ENCODE measurements around the gene C6orf47. TPM values are rescaled to one million over a fixed set of nuclear protein-coding genes. Genes with fewer than 3 reads are reported as not detected.

Gene C6orf47
- total RNA-seq, 4 donors from 2014 or later = 22.2 to 34.9 (median 26.8) TPM

- peaks cover 22 to 40% of the 10 kb centered on the region in 2 donors for H3K4me1 ChIP-seq
- ATAC-seq (no peak), DNase-seq (no peak)
- intact Hi-C loops (cut with DNase I; ENCODE audit: low total_unique reads) = loop anchor here (5.0 kb wide), 2 partner anchors 49 to 196 kb away; partner anchors contain the start of genes BAG6 and EHMT2
- peak overlapping the region; percentile 91 to 98 (median 96) for H3K27ac ChIP-seq
- no peak for TF ChIP-seq POLR2A (IDR thresholded peaks at IDR 0.05)
- TF ChIP-seq CTCF (IDR thresholded peaks at IDR 0.05 in 4 of 5, conservative IDR thresholded peaks at IDR 0.05 in 1 of 5) = no peak
- H3K27me3 ChIP-seq = no peaks in the 10 kb centered on the region
- peaks cover 0 to 26% of the 10 kb centered on the region in 2 donors for H3K36me3 ChIP-seq
- in situ Hi-C loops (cut with MboI; ENCODE audit: low sequenced_read_pairs in 4 of 4) = no loop called here
- no peak overlapping the region for H3K4me3 ChIP-seq
- no peaks in the 10 kb centered on the region for H3K9me3 ChIP-seq
Measured at GRCh38 chr6:31700740-31701401, 40.3 kb upstream of the C6orf47 start.

GRCh38 chr6:31697555-31697954, 37.0 kb upstream of the C6orf47 start:
- no peak for TF ChIP-seq CTCF (IDR thresholded peaks at IDR 0.05 in 4 of 5, conservative IDR thresholded peaks at IDR 0.05 in 1 of 5)
- TF ChIP-seq POLR2A (IDR thresholded peaks at IDR 0.05) = no peak
- peaks cover 19 to 37% of the 10 kb centered on the region in 2 donors for H3K4me1 ChIP-seq
- intact Hi-C loops (cut with DNase I; ENCODE audit: low total_unique reads) (no loop called here), in situ Hi-C loops (cut with MboI; ENCODE audit: low sequenced_read_pairs in 4 of 4) (loop anchor here in 1 of 4 donors (25.0 kb wide), 1 partner anchor 265 kb away; the partner anchor contains the start of genes DXO, NELFE and SKIC2)
- no peaks in the 10 kb centered on the region for H3K27me3 ChIP-seq
- H3K4me3 ChIP-seq = no peak overlapping the region
- peak overlapping the region in 1 of 4 donors; percentile 4 for H3K27ac ChIP-seq
- no peaks in the 10 kb centered on the region for H3K9me3 ChIP-seq
- DNase-seq (no peak), ATAC-seq (no peak)
- H3K36me3 ChIP-seq = peaks cover 0 to 59% of the 10 kb centered on the region in 2 donors

DNA sequence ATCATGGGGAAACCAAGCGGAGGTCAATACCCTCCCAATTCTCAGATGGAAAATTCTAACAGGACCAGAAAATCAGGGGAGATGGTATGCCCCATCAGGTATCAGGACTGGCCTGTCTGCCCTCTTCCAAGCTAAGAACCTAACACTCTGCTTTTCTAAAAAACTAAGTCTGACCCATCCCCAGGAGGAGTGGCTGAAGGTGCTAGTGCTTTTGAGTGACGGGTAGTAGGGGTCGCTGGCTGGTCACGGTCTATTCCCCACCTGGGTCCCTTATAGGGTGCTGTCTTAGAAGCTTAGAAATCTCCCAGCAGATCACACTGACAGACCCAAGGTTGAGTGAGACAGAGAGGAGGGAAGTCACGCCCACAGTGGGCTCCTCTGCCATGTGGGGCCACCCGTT, 33.0 kb upstream of the C6orf47 start:
- ATAC-seq (no peak), DNase-seq (no peak)
- H3K9me3 ChIP-seq = no peaks in the 10 kb centered on the region
- in situ Hi-C loops (cut with MboI; ENCODE audit: low sequenced_read_pairs in 4 of 4) = loop anchor here in 1 of 4 donors (25.0 kb wide), 1 partner anchor 269 kb away; the partner anchor contains the start of genes DXO, NELFE and SKIC2
- peaks cover 0 to 87% of the 10 kb centered on the region in 2 donors for H3K36me3 ChIP-seq
- H3K27me3 ChIP-seq = no peaks in the 10 kb centered on the region
- peaks cover 0 to 13% of the 10 kb centered on the region in 2 donors for H3K4me1 ChIP-seq
- intact Hi-C loops (cut with DNase I; ENCODE audit: low total_unique reads) = no loop called here
- TF ChIP-seq CTCF (IDR thresholded peaks at IDR 0.05 in 4 of 5, conservative IDR thresholded peaks at IDR 0.05 in 1 of 5) (no peak), POLR2A (IDR thresholded peaks at IDR 0.05) (no peak)
- H3K27ac ChIP-seq = no peak overlapping the region
- no peak overlapping the region for H3K4me3 ChIP-seq

DNA sequence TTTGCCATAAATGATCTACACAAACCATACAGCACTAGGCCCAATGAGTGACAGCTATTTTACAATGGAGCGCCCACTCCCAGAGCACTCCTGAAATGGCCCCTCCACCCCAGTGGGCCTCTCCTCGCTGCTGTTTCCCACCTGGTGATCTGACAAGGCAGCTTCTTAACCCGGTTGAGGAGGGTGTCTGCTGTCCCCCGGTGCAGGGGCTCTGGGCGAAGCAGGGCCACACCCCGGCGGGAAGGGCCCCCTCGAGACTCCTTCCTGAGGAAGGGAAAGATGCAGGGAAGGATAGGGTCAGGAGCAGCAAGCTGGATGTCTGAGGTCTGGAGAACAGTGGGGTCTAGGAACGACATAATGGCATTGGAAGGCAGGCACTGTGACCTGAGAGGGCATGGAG, 32.3 kb upstream of the C6orf47 start:
- in situ Hi-C loops (cut with MboI; ENCODE audit: low sequenced_read_pairs in 4 of 4) (loop anchor here in 1 of 4 donors (25.0 kb wide), 1 partner anchor 269 kb away; the partner anchor contains the start of genes DXO, NELFE and SKIC2), intact Hi-C loops (cut with DNase I; ENCODE audit: low total_unique reads) (no loop called here)
- Histone ChIP-seq H3K27me3 (no peaks in the 10 kb centered on the region), H3K4me1 (peaks cover 0 to 7% of the 10 kb centered on the region in 2 donors), H3K9me3 (no peaks in the 10 kb centered on the region), H3K27ac (no peak overlapping the region), H3K36me3 (peaks cover 0 to 94% of the 10 kb centered on the region in 2 donors), H3K4me3 (no peak overlapping the region)
- ATAC-seq (no peak), DNase-seq (no peak)
- TF ChIP-seq CTCF (IDR thresholded peaks at IDR 0.05 in 4 of 5, conservative IDR thresholded peaks at IDR 0.05 in 1 of 5) (no peak), POLR2A (IDR thresholded peaks at IDR 0.05) (no peak)

Data from gastrocnemius medialis (tissue), 4 donors.